ENCODE data around the gene MAP3K7CL.

DNA sequence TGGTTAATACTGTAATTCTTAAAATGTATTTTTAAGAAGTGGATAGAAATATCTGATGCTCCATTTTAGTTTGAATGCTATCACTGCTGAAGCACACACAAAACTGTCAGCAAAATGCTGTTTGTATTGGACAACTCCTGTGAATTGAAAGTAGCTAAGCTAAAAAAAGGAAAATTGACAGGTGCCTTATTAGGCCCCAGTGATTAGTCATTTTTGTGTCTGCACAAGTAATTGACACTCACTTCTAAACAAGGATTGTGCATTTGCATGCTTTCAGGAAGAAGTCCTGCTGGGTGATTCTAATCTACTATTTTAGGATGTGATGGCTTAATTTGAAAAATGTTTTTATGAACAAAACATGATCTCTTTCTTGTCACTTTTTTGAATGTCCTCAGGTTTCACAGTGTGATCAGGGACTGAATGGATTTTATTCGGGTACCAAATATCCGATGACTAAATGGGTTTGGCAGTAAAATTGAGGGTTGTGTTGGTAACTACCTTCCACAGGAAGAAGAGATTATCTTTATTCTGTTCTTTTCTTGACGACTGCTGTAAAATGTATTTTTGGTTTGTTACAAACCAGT lies 13.0 kb upstream of the MAP3K7CL start:
- TF ChIP-seq YY1 (IDR thresholded peaks at IDR 0.05; ENCODE audit: low read depth) (no peak), CREB1 (IDR thresholded peaks at IDR 0.05; ENCODE audit: low read depth) (no peak), TCF12 (IDR thresholded peaks at IDR 0.05; ENCODE audit: low read depth) (no peak), TAF1 (IDR thresholded peaks at IDR 0.05; ENCODE audit: low read depth) (no peak), FOXM1 (IDR thresholded peaks at IDR 0.05; ENCODE audit: borderline replicate concordance, low read depth) (no peak), EP300 (IDR thresholded peaks at IDR 0.05; ENCODE audit: borderline replicate concordance) (no peak), CEBPB (IDR thresholded peaks at IDR 0.05) (no peak), RAD21 (IDR thresholded peaks at IDR 0.05; ENCODE audit: low read depth) (no peak), EGR1 (IDR thresholded peaks at IDR 0.05) (no peak)
- TF ChIP-seq, protein P1, sequence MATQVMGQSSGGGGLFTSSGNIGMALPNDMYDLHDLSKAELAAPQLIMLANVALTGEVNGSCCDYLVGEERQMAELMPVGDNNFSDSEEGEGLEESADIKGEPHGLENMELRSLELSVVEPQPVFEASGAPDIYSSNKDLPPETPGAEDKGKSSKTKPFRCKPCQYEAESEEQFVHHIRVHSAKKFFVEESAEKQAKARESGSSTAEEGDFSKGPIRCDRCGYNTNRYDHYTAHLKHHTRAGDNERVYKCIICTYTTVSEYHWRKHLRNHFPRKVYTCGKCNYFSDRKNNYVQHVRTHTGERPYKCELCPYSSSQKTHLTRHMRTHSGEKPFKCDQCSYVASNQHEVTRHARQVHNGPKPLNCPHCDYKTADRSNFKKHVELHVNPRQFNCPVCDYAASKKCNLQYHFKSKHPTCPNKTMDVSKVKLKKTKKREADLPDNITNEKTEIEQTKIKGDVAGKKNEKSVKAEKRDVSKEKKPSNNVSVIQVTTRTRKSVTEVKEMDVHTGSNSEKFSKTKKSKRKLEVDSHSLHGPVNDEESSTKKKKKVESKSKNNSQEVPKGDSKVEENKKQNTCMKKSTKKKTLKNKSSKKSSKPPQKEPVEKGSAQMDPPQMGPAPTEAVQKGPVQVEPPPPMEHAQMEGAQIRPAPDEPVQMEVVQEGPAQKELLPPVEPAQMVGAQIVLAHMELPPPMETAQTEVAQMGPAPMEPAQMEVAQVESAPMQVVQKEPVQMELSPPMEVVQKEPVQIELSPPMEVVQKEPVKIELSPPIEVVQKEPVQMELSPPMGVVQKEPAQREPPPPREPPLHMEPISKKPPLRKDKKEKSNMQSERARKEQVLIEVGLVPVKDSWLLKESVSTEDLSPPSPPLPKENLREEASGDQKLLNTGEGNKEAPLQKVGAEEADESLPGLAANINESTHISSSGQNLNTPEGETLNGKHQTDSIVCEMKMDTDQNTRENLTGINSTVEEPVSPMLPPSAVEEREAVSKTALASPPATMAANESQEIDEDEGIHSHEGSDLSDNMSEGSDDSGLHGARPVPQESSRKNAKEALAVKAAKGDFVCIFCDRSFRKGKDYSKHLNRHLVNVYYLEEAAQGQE (IDR thresholded peaks at IDR 0.05; ENCODE audit: low read depth), result no peak
- TF ChIP-seq, protein P2, sequence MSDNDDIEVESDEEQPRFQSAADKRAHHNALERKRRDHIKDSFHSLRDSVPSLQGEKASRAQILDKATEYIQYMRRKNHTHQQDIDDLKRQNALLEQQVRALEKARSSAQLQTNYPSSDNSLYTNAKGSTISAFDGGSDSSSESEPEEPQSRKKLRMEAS (IDR thresholded peaks at IDR 0.05), result no peak
- TF ChIP-seq, protein P3, sequence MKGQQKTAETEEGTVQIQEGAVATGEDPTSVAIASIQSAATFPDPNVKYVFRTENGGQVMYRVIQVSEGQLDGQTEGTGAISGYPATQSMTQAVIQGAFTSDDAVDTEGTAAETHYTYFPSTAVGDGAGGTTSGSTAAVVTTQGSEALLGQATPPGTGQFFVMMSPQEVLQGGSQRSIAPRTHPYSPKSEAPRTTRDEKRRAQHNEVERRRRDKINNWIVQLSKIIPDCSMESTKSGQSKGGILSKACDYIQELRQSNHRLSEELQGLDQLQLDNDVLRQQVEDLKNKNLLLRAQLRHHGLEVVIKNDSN (IDR thresholded peaks at IDR 0.05), result no peak

Measured in Ishikawa (cell line).